Measurements from ENCODE around the gene PTPRG. TPM values are rescaled to one million over a fixed set of nuclear protein-coding genes. Genes with fewer than 3 reads are reported as not detected.
"Not testable (repeated sequence)": the region's sequence is repeated elsewhere in the genome, so short reads cannot be mapped to it uniquely, and the experiment has no call there.

The PTPRG gene
- total RNA-seq, 3 donors from 2014 or later, result 0.10 to 0.19 (median 0.13) TPM

DNA sequence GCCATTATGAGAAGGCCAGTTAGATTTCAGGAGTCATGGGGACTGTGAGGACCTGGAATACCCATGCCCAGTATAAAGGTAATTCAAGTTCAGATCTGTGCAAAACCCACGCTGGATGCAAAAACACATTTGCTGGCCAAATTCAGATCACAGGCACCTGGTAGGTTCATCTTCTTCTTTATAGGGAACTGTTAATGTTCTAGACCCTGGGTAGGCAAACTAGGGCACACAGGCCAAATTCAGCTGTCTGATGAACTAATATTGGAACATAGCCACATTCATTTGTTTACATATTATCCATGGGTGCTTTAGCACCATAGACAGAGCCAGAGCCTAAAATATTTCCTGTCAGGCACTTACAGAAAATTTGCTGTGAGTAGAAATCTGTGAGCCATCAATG lies 241.4 kb downstream of the PTPRG start:
- no peaks in the 10 kb centered on the region for H3K36me3 Mint-ChIP-seq (ENCODE audit: insufficient read depth)
- peaks cover 3% of the 10 kb centered on the region for H3K9me3 Mint-ChIP-seq
- no peak for ATAC-seq
- H3K4me1 Mint-ChIP-seq (ENCODE audit: low read depth), result no peaks in the 10 kb centered on the region
- H3K4me3 Mint-ChIP-seq, result no peak overlapping the region
- H3K27me3 Mint-ChIP-seq (ENCODE audit: low read depth), result no peaks in the 10 kb centered on the region
- DNase-seq, result no peak

DNA sequence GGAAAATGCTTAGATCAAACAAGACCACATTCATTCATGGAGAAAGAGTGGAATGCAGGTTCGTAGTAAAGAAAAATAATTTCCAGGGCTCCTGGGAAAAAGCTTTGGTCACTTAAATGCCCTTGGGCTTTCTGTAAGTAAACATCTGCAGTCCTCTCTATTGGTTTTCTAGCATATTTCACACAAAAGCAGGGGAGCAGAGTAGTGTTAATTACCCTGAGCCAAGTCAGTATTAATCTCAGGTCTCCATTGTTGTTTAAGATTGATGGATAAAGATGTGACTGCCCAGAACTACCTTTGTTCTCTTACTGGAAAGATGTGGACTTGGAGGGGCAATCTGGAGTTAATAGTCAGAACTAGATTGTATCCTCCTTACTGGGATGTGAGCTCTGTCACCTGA lies 242.6 kb downstream of the PTPRG start:
- no peak for DNase-seq
- ATAC-seq, result no peak
- Mint-ChIP-seq H3K9me3 (peaks cover 3% of the 10 kb centered on the region), H3K27me3 (ENCODE audit: low read depth) (no peaks in the 10 kb centered on the region), H3K36me3 (ENCODE audit: insufficient read depth) (no peaks in the 10 kb centered on the region), H3K4me1 (ENCODE audit: low read depth) (no peaks in the 10 kb centered on the region), H3K4me3 (no peak overlapping the region)

DNA sequence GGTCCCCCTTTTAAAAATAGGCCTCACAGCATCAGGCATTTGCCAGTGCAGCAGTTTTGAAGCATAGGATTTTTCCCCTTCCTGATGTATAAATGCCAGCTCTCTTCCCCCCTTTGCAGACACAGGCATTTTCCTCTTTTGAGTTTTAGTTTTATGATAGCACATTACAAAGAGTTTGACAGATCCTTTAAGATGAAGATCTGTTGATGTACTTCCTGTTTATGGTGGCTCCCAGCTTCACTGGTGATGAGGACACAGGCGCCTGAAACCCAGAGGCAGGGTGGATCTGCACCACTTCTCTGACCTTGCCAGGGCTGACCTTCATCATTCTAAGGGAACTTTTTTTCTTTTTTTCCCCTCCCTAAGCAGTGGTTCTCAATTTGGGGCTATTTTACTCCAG lies 243.4 kb downstream of the PTPRG start:
- Mint-ChIP-seq H3K4me3 (no peak overlapping the region), H3K4me1 (ENCODE audit: low read depth) (no peaks in the 10 kb centered on the region), H3K27me3 (ENCODE audit: low read depth) (no peaks in the 10 kb centered on the region), H3K36me3 (ENCODE audit: insufficient read depth) (no peaks in the 10 kb centered on the region), H3K9me3 (peaks cover 3% of the 10 kb centered on the region)
- no peak for ATAC-seq
- no peak for DNase-seq

DNA sequence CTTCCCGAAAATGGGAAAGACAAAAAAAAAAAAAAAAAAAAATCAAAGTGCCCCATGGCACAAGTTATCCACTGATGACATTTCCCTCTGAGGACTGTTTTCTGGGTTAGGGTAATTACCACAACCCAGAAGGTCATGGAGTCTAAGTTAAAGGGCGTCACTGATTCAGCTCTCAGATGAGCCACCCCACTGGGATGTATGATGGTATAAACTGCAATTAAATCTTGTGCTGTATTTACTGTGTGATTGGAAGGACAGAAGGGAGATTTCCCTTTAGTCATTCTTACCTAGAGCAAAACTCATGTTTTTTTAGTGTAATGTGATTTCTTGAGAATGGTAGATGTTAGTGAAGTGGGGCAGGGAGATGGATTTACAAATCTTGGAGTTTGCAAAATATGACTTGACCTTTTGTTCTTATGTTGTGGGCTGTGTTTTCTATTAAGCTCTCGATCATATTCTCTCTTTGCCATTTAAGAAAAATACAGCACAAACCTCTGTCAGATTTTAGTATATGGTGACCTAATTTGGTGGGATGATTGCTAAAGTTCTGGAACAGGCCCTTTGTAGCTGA lies 244.2 kb downstream of the PTPRG start:
- no peaks in the 10 kb centered on the region for H3K36me3 Mint-ChIP-seq (ENCODE audit: insufficient read depth)
- no peak for ATAC-seq

DNA sequence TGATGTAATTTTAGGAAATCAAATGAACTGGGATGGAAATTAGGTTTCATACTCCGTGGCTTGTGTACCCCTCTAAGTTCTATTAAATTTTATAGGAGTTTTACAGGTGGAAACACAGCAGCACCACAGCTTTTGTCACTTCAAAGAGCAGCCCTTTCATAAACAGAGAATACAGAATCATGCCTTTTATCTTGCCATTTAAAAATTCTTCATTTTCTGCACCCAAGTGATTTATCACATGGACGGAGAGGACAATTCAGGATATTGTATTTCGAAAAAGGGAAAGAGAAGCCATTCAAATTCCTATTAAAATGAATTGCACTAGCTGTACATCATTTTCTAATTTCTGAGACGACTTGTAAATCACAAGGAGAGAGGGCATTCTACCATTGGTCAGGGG lies 245.4 kb downstream of the PTPRG start:
- Mint-ChIP-seq H3K4me1 (ENCODE audit: low read depth) (no peaks in the 10 kb centered on the region), H3K9me3 (peaks cover 3% of the 10 kb centered on the region), H3K27me3 (ENCODE audit: low read depth) (no peaks in the 10 kb centered on the region), H3K4me3 (no peak overlapping the region), H3K36me3 (ENCODE audit: insufficient read depth) (no peaks in the 10 kb centered on the region)
- DNase-seq (no peak), ATAC-seq (no peak)

More for the DNA sequence above, 244.2 kb downstream of the PTPRG start:
- no peaks in the 10 kb centered on the region for H3K27me3 Mint-ChIP-seq (ENCODE audit: low read depth)
- no peak overlapping the region for H3K4me3 Mint-ChIP-seq
- no peak for DNase-seq
- H3K9me3 Mint-ChIP-seq, result peaks cover 3% of the 10 kb centered on the region
- H3K4me1 Mint-ChIP-seq (ENCODE audit: low read depth), result no peaks in the 10 kb centered on the region

DNA sequence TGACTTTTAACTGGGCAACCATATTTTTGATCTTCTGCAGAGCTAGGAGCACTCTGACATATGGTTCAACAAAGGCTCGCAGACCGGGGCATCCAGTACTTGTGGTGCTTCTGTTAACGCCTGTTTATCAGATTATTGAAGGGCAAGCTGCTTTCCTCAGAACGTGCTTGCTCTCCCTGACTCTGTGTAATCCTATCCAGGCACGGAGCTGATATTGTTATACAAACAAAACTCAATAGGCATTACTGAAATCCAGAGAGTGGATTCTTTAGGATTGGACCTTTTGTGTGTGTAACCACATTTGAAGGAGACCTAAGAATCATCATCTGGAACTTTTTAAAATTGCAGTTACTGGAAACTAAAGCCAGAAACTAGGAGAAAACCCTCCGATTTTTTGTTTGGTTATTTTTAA lies 246.5 kb downstream of the PTPRG start:
- Mint-ChIP-seq H3K36me3 (ENCODE audit: insufficient read depth) (no peaks in the 10 kb centered on the region), H3K9me3 (peaks cover 3% of the 10 kb centered on the region), H3K4me1 (ENCODE audit: low read depth) (no peaks in the 10 kb centered on the region), H3K4me3 (no peak overlapping the region), H3K27me3 (ENCODE audit: low read depth) (no peaks in the 10 kb centered on the region)
- no peak for ATAC-seq
- DNase-seq, result no peak

DNA sequence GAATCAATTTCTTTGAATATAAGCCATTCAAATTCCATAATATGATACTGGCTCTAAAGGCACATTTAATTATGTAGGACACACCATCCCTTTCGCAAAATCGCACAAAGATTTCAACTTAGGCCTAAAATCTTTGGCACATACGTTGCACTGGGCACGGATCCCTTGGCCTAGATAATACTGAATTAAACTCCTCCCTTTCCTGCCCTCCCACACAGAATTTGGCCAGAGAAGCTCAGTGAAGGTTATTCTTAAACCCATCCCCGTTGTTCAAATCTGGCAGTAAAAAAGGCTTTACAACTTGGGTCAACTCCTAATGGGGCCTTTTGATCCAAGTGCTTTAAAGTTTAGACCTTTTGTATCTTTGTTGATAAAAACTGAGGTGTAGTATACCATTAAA lies 247.2 kb downstream of the PTPRG start:
- peaks cover 3% of the 10 kb centered on the region for H3K9me3 Mint-ChIP-seq
- no peaks in the 10 kb centered on the region for H3K36me3 Mint-ChIP-seq (ENCODE audit: insufficient read depth)
- no peaks in the 10 kb centered on the region for H3K4me1 Mint-ChIP-seq (ENCODE audit: low read depth)
- no peak for ATAC-seq
- H3K27me3 Mint-ChIP-seq (ENCODE audit: low read depth), result no peaks in the 10 kb centered on the region
- no peak overlapping the region for H3K4me3 Mint-ChIP-seq
- DNase-seq, result no peak

DNA sequence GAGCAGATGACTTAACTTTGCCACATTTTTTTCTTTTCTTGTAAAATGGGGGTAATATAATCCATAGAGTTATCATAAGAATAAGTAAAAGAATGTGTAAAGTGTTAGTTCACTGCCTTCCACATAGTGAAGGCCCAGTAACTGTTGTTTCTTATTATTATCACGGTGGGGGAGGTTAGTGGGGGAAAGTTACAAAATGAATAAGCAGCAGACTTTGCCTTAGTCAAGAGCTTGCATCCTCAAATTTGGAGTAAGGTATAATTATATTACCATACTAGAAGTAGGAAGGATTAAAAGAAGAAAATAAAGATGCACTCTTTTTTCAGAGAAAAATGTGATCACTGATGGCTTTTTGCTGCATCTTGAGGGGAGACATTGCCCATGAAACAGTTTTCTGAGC lies 247.6 kb downstream of the PTPRG start:
- Mint-ChIP-seq H3K4me3 (no peak overlapping the region), H3K9me3 (no peaks in the 10 kb centered on the region), H3K4me1 (ENCODE audit: low read depth) (no peaks in the 10 kb centered on the region), H3K36me3 (ENCODE audit: insufficient read depth) (no peaks in the 10 kb centered on the region), H3K27me3 (ENCODE audit: low read depth) (no peaks in the 10 kb centered on the region)
- ATAC-seq (no peak), DNase-seq (no peak)

DNA sequence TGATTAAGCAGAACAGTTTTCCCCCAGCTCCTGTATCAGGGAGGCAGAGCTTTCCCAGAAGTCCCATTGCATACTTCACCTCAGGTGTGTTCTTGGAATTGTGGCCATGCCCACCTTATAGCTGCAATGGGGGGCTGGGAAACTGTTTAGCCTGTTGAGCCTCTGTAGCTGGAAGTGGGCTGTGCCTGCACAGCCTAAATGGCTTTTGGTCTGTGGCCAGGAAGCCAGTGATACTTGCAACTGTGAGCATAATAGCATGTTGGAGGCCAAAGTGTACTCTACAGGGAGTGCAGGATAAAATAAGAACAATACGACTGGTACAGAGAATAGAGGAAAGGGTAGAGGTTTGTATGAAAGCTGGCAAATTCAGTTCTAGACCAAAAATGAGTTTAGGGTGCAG lies 248.5 kb downstream of the PTPRG start:
- ATAC-seq (no peak), DNase-seq (no peak)
- Mint-ChIP-seq H3K4me1 (ENCODE audit: low read depth) (no peaks in the 10 kb centered on the region), H3K27me3 (ENCODE audit: low read depth) (no peaks in the 10 kb centered on the region), H3K9me3 (no peaks in the 10 kb centered on the region), H3K4me3 (no peak overlapping the region), H3K36me3 (ENCODE audit: insufficient read depth) (no peaks in the 10 kb centered on the region)

DNA sequence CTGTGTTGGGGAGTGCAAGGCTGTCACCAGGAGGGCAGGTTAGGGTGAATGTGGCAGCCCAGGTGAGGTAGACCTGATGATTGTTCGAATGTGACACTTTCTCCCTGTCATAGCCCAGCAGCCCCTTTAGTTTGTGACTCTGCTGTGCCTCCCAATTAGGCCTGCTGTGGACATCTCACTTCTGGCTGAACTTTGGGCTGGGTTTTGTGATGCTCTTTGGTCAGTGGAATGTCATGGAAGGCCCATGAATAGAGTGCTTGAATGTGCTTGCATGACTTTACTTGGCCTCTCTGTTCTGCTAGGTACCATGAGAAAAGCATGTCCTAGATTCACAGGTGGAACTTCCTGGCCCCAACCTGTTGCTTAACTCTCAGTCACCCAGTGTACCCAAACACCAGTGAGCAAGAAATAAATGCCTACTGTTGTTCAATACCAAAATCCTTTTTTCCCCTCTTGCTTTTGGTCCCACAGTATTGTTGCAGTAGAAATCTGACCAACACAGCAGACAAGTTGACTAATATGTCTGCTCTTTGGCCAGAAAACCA lies 249.7 kb downstream of the PTPRG start:
- H3K36me3 Mint-ChIP-seq (ENCODE audit: insufficient read depth), result no peaks in the 10 kb centered on the region
- no peaks in the 10 kb centered on the region for H3K9me3 Mint-ChIP-seq
- H3K27me3 Mint-ChIP-seq (ENCODE audit: low read depth), result no peaks in the 10 kb centered on the region
- no peaks in the 10 kb centered on the region for H3K4me1 Mint-ChIP-seq (ENCODE audit: low read depth)
- H3K4me3 Mint-ChIP-seq, result no peak overlapping the region
- ATAC-seq, result no peak
- no peak for DNase-seq

DNA sequence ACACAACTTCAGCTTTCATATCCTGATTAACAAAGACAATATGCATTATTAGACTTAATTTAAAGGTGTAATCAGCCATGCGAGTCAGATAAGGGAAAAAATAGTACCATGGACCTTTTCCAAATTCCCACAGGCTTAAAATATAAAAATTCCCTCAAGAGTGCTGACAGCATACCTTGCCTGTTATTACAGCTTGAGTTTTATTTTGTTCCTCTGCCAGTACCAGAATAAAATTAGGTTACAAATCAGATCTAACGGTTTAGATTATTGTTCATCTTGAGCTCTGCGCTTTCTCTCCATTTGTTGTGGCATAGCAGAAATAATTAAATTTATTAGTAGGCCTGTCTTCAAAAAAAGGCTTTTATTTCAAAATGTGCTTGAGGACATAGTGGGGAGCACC lies 250.3 kb downstream of the PTPRG start:
- H3K4me1 Mint-ChIP-seq (ENCODE audit: low read depth), result no peaks in the 10 kb centered on the region
- no peaks in the 10 kb centered on the region for H3K36me3 Mint-ChIP-seq (ENCODE audit: insufficient read depth)
- H3K27me3 Mint-ChIP-seq (ENCODE audit: low read depth), result no peaks in the 10 kb centered on the region
- ATAC-seq, result no peak
- DNase-seq, result no peak
- H3K9me3 Mint-ChIP-seq, result no peaks in the 10 kb centered on the region
- H3K4me3 Mint-ChIP-seq, result no peak overlapping the region

DNA sequence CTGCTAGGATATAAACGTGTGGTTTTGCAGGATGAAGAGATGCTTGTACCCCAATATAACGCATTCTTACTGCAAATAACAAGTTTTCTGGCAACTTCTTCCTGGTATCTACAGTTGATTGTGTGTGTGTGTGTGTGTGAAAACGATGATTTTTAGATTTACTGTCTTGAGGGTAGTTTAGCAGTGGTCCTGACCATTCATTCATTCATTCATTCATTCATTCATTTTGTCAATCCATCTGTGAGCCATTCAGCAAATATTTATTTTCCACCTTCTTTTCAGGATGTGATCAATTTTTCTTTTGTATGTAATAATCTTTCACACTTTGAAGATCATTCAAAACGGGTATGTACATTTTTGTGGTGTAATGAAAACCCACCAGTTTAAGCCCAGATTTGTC lies 250.7 kb downstream of the PTPRG start:
- no peak overlapping the region for H3K4me3 Mint-ChIP-seq
- no peaks in the 10 kb centered on the region for H3K9me3 Mint-ChIP-seq
- H3K36me3 Mint-ChIP-seq (ENCODE audit: insufficient read depth), result no peaks in the 10 kb centered on the region
- H3K4me1 Mint-ChIP-seq (ENCODE audit: low read depth), result no peaks in the 10 kb centered on the region
- no peaks in the 10 kb centered on the region for H3K27me3 Mint-ChIP-seq (ENCODE audit: low read depth)
- ATAC-seq, result no peak
- no peak for DNase-seq

DNA sequence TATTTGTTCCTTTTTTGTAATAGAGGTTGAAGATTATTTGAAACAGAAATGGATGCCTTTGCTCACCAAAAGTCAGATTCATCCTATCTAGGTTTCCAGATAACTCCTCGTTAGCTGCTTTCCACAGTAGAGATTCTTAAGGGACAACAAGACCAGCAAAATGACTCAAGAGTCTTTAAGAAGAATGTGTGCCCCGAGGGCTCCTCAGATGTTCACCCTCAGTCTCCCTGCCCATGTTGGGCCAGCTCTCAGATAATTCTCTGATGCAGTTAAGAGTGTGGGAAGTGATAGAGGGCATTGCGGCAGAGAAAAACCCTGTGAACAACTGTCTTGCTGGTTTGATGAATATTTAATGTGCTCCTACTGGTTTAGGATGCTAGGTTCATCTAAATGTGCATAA lies 251.1 kb downstream of the PTPRG start:
- Mint-ChIP-seq H3K36me3 (ENCODE audit: insufficient read depth) (no peaks in the 10 kb centered on the region), H3K27me3 (ENCODE audit: low read depth) (no peaks in the 10 kb centered on the region), H3K4me3 (no peak overlapping the region), H3K4me1 (ENCODE audit: low read depth) (no peaks in the 10 kb centered on the region), H3K9me3 (no peaks in the 10 kb centered on the region)
- DNase-seq, result no peak
- no peak for ATAC-seq

DNA sequence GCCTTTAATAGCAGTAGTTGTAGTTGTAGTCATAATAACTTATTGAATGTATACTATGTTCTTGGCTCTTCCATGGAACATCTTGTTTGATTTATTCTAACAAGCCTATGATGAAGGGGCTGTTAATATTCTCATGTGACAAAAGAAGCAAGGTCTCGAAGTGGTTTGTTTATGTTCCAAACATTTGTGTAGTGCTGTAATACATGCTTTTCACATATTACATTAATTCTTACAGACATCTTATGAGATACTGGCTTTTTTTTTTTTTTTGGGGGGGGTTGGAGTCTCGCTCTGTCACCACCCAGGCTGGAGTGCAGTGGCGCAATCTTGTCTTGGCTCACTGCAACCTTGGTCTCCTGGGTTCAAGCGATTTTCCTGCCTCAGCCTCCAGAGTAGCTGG lies 252.3 kb downstream of the PTPRG start:
- Mint-ChIP-seq H3K9me3 (no peaks in the 10 kb centered on the region), H3K4me1 (ENCODE audit: low read depth) (no peaks in the 10 kb centered on the region), H3K27me3 (ENCODE audit: low read depth) (no peaks in the 10 kb centered on the region), H3K4me3 (no peak overlapping the region), H3K36me3 (ENCODE audit: insufficient read depth) (no peaks in the 10 kb centered on the region)
- DNase-seq (no peak), ATAC-seq (no peak)

DNA sequence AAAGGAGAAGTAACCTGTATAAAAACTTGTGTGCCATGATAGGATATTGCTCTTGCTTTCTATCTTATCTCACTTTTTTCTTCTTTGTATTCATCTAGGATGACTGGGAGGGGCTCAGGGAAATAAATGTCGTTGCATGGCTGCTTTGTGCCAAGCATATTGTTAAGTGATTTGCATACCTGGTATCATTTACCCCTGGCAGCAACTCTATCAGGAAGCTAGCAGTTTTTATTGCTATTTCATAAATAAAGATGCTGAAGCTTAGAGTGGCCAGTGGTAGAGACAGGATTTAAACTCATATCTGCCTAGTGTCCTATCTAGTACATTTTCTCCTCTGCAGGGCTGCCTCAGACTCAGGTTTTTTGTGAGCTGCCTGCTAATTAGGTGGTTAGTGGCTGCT lies 253.3 kb downstream of the PTPRG start:
- Mint-ChIP-seq H3K4me3 (no peak overlapping the region), H3K4me1 (ENCODE audit: low read depth) (no peaks in the 10 kb centered on the region), H3K27me3 (ENCODE audit: low read depth) (no peaks in the 10 kb centered on the region), H3K36me3 (ENCODE audit: insufficient read depth) (no peaks in the 10 kb centered on the region), H3K9me3 (no peaks in the 10 kb centered on the region)
- no peak for ATAC-seq
- DNase-seq, result no peak

DNA sequence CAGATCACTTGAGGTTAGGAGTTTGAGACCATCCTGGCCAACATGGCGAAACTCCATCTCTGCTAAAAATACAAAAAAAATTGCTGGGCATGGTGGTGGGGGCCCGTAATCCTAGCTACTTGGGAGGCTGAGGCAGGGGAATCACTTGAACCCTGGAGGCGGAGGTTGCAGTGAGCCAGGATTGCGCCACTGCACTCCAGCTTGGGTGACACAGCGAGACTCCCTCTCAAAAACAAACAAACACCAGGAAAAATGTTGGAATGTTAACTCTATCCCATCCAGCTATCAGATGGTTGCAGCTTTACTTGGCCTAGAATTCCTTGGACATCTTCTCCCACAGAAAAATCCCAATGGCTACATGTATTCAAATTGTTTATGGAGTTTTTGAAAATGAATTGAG lies 254.9 kb downstream of the PTPRG start:
- not testable (repeated sequence) for DNase-seq; H3K36me3 Mint-ChIP-seq (ENCODE audit: insufficient read depth); H3K27me3 Mint-ChIP-seq (ENCODE audit: low read depth); H3K4me1 Mint-ChIP-seq (ENCODE audit: low read depth); H3K9me3 Mint-ChIP-seq; ATAC-seq; H3K4me3 Mint-ChIP-seq
